NCI-H2227 (cell line): Measurements from ENCODE around the gene LTBP1.
"Not testable (repeated sequence)": the region's sequence is repeated elsewhere in the genome, so short reads cannot be mapped to it uniquely, and the experiment has no call there.

Experiments used
- DNase-seq: peaks from one replicate; lab custom pipeline; 2025; ENCODE audit not compliant: unreplicated experiment; lab: John Stamatoyannopoulos, UW

LTBP1 gene

GRCh38 chr2:33134086-33134771, 187.5 kb downstream of the LTBP1 start:
- DNase-seq: peak; percentile 24

DNA sequence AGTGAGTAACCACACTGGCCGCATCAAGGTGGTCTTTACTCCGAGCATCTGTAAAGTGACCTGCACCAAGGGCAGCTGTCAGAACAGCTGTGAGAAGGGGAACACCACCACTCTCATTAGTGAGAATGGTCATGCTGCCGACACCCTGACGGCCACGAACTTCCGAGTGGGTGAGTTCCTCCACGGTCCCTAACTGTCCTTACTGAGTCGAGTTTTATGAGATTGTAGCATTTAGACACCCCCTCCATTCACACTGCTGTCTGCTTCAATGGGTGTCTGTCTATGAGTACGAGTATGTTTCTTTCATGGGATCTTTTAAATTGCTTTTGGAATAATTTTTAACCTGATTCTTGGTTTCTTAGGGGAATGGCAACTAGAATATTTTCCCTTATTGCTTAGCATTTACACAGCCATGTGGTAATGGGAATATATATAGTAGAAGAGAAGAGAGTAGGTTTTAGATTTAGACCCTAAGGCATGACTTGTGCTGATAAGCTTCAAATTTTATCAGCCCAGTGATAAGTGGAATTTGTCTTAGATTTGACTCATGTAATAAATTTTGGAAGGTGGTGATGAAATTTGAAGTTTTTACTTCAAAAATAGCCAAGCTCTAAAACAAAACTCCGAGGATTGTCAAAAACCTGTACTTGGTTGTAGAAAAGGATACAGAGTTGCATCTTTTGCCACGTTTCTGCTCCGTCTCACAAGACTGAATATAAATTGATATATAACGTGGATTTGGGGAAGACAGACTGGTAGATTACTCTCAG, 188.2 kb downstream of the LTBP1 start:
- DNase-seq: peak; percentile 11

- DNase-seq: no peak
Observed at GRCh38 chr2:33135645-33136044, 188.9 kb downstream of the LTBP1 start.

DNA sequence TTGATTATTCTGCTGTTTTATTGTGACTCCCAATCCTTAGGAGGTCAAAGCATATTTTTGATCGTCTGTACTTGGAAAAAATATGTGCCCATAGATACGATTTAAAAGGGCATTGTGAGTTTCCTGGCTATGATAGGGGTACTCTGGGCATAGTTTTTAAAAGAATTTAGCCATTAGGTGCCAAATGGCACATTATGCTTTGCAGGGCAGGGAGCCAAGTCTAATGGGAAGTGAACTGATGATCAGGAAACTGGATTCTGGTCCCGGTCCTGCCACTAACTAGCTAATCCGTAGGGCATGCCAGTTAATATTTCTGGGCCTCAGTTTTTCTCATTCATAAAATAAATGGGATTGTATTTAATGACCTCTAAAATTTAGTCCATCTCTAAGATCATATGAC, 189.3 kb downstream of the LTBP1 start:
- no peak for DNase-seq

DNA sequence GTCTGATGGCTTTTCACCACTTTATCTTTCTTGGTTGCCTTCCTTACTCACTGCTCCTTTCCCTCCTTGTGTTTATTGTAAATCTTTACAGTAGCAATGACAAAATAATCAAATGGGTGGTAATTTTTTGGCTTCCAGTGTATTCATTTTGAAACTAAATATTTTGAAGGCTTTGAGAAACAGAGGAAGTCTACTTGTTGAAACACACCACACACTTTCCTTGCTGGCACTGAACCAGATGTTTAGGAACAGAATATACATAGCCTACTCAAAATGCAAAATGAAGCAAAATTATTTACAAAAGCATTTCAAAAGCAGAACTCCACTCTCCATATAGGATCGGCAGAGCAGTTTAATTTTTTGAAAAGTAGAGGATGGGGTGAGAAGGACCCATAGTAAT, 189.8 kb downstream of the LTBP1 start:
- DNase-seq: no peak

GRCh38 chr2:33137331-33137730, 190.6 kb downstream of the LTBP1 start:
- no peak for DNase-seq

DNA sequence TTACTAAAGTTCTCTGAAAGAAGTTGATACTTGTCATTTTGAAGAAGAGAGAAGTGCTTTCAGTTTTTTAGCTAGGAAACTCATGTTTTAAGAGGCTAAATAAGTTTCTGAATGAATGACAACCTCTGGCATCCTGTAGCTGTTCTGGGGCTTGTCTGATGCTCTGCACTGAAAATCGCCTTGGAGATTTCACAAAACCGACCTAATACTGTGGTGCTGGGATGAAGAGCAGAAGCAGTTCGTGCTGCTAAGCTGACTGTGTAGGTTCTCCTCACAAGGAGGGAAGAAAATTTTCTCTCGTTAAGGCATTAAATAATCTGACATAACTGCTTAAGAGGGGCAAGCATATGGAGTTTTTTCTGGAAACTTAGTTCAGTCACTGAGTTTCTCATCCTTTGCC, 193.2 kb downstream of the LTBP1 start:
- DNase-seq: no peak

- DNase-seq: no peak
Observed at GRCh38 chr2:33141476-33141875, 194.7 kb downstream of the LTBP1 start.

GRCh38 chr2:33142810-33143209, 196.1 kb downstream of the LTBP1 start:
- DNase-seq: no peak

- DNase-seq: no peak
Observed at GRCh38 chr2:33144243-33144642, 197.5 kb downstream of the LTBP1 start.

- DNase-seq: no peak
Observed at GRCh38 chr2:33145459-33145858, 198.7 kb downstream of the LTBP1 start.

DNA sequence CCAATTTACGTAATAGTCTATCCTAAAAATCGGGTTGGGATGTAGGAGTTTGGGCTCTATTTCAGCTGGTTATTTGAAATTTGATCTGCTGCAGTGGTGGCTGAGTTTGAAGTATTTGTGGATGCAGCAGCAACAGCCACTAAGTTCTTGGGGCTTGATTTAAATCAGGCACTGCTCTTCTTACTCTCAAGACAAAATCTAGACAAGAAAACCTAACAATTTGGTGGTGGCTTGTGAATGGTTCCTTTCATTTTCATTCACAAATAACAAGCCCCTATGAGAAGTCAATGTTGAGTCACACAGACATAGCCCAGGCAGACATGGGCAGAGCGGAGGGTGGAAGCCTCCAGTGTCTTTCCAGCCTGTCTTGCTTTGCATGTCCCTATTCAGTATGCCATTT, 199.3 kb downstream of the LTBP1 start:
- DNase-seq: no peak

DNA sequence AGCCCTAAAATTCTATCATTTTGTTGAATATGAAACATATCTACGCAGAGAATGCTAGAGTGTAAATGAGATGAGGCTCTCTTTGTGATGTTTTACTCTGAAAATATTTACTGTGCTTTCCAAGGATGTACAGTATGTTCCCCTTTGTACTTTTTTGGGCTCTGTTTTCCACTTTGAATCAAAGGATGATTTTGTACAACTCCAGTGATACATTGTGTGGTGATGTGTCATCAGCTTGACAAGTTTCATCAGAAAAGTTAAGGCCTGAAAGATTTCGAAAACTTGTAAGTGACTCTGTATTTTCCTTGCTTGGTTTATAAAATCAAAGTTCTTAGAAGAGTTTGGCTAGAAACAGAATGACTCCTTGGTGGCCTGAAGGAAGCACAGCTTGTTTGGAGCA, 206.3 kb downstream of the LTBP1 start:
- DNase-seq: no peak

GRCh38 chr2:33158482-33159003, 211.8 kb downstream of the LTBP1 start:
- no peak for DNase-seq

GRCh38 chr2:33160191-33160590, 213.4 kb downstream of the LTBP1 start:
- no peak for DNase-seq

- no peak for DNase-seq
Observed at GRCh38 chr2:33166287-33166881, 219.6 kb downstream of the LTBP1 start.

- DNase-seq: no peak
Observed at GRCh38 chr2:33167622-33168245, 221.0 kb downstream of the LTBP1 start.

GRCh38 chr2:33168425-33168824, 221.7 kb downstream of the LTBP1 start:
- no peak for DNase-seq

- DNase-seq: no peak
Observed at GRCh38 chr2:33168922-33169321, 222.2 kb downstream of the LTBP1 start.

DNA sequence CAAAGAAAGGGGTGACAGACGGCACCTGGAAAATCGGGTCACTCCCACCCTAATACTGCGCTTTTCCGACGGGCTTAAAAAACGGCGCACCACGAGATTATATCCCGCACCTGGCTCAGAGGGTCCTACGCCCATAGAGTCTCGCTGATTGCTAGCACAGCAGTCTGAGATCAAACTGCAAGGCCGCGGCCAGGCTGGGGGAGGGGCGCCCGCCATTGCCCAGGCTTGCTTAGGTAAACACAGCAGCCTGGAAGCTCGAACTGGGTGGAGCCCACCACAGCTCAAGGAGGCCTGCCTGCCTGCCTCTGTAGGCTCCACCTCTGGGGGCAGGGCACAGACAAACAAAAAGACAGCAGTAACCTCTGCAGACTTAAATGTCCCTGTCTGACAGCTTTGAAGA, 223.5 kb downstream of the LTBP1 start:
- DNase-seq: not testable (repeated sequence)

GRCh38 chr2:33177627-33178026, 230.9 kb downstream of the LTBP1 start:
- no peak for DNase-seq

DNA sequence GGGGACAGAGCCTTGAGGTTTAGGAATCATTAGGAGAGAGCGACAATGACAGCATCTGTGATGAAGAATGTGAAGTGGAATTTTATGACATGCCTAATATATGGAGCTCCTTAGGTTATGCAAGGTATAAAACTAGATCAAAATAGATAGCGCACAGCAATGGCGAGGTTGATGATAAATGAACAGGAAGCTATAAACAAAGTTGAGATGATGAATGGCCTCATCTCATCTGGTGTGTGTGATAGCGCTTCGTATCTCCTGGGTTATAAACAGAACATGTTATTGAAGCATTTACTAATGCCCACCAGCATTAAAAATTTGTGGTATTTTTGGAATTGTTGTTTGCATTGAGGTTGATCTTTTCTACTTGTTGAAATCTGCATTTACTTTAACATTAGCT, 231.5 kb downstream of the LTBP1 start:
- no peak for DNase-seq
